Inflammatory macrophage (primary cell): ENCODE measurements around the gene ZNF335.
A peak's percentile ranks its signal among the peaks of the same experiment; 100 is the strongest.
"Not testable (repeated sequence)": the region's sequence is repeated elsewhere in the genome, so short reads cannot be mapped to it uniquely, and the experiment has no call there.

Source experiments
- DNase-seq, 2 donors: peaks; one replicate each; pipeline ENCODE4 v3.0.0-alpha.2; 2020 to 2022

ZNF335 gene

GRCh38 chr20:46000262-46000996 is 28.4 kb upstream of the ZNF335 start:
- peak; percentile 41 to 63 for DNase-seq

- DNase-seq = no peak
Observed at GRCh38 chr20:45999557-46000261, 27.7 kb upstream of the ZNF335 start.

- peak; percentile 79 to 89 for DNase-seq
Observed at GRCh38 chr20:45998761-45999160, 26.8 kb upstream of the ZNF335 start.

- peak; percentile 93 to 95 for DNase-seq
Observed at GRCh38 chr20:45998337-45998736, 26.3 kb upstream of the ZNF335 start.

GRCh38 chr20:45997187-45997586 is 25.2 kb upstream of the ZNF335 start:
- DNase-seq = no peak

GRCh38 chr20:45995495-45996097 is 23.6 kb upstream of the ZNF335 start:
- DNase-seq = not testable (repeated sequence)

GRCh38 chr20:45994761-45995493 is 22.9 kb upstream of the ZNF335 start:
- DNase-seq = peak; percentile 45 to 46

- DNase-seq = peak; percentile 75 to 77
Observed at GRCh38 chr20:45993197-45993951, 21.4 kb upstream of the ZNF335 start.

GRCh38 chr20:45991616-45992015 is 19.6 kb upstream of the ZNF335 start:
- peak; percentile 45 to 57 for DNase-seq

- DNase-seq = not testable (repeated sequence)
Observed at GRCh38 chr20:45988830-45989229, 16.8 kb upstream of the ZNF335 start.

- DNase-seq = peak; percentile 71 to 83
Observed at GRCh38 chr20:45987108-45987780, 15.2 kb upstream of the ZNF335 start.

GRCh38 chr20:45985573-45985972 is 13.6 kb upstream of the ZNF335 start:
- DNase-seq = no peak

- DNase-seq = no peak
Observed at GRCh38 chr20:45983279-45983743, 11.3 kb upstream of the ZNF335 start.

GRCh38 chr20:45981261-45981660 is 9.3 kb upstream of the ZNF335 start:
- DNase-seq = no peak

- DNase-seq = peak; percentile 83 to 90
Observed at GRCh38 chr20:45976086-45976485, 4.1 kb upstream of the ZNF335 start.

- no peak for DNase-seq
Observed at GRCh38 chr20:45975686-45976085, 3.7 kb upstream of the ZNF335 start.

- peak in 1 of 2 donors; percentile 22 for DNase-seq
Observed at GRCh38 chr20:45974896-45975565, 3.0 kb upstream of the ZNF335 start.

- peak; percentile 98 for DNase-seq
Observed at GRCh38 chr20:45972500-45973183, 639 bp upstream of the ZNF335 start.

GRCh38 chr20:45971425-45971674 is 653 bp downstream of the ZNF335 start:
- no peak for DNase-seq

GRCh38 chr20:45970646-45971424 is 1.2 kb downstream of the ZNF335 start:
- peak in 1 of 2 donors; percentile 24 for DNase-seq
